C4-2B (cell line): ENCODE results near the gene ANKRD33B.

ENCODE experiments used
- ZFX ChIP-seq: fragments of 450-650 bp; IDR thresholded peaks from 2 replicates; pipeline ENCODE4 v1.6.1; 2017
- TF ChIP-seq, protein P1 (sequence below): fragments of 450-650 bp; conservative IDR thresholded peaks from 2 replicates; pipeline ENCODE4 v1.5.1; 2017; ENCODE audit warnings: mild to moderate bottlenecking

DNA sequence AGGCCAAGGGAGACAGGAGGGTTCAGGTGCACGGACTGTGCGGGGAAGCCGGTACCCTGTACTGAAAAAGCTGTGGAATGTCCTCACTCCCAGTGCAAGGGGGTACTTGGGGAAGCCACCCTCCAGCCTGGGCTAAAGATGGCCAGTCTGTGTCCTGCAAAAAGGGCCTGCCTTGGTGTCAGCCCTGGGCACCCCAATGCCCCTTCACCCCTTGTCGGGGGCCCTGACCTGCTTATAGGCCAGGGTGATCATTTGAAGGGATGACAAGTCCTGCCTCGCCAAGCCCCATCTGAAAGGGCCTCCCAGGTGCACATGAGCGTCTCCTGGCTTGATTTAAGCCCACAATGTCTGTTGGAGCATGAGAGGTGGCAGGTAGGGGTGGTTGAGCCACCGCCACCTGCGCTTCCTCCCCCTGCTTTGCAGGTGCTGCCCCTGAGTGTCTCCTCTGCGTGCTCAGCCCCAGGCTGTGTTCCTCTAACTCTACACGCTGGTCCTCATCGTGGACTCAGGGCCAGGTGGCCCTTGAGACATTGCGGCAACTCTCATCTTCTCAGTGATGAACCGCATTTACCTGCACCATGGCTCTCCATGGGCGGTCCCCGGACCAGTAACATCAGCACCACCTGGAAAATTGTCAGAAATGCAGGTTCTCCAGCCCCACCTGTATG is 97.0 kb downstream of the ANKRD33B start:
- TF ChIP-seq, protein P1, sequence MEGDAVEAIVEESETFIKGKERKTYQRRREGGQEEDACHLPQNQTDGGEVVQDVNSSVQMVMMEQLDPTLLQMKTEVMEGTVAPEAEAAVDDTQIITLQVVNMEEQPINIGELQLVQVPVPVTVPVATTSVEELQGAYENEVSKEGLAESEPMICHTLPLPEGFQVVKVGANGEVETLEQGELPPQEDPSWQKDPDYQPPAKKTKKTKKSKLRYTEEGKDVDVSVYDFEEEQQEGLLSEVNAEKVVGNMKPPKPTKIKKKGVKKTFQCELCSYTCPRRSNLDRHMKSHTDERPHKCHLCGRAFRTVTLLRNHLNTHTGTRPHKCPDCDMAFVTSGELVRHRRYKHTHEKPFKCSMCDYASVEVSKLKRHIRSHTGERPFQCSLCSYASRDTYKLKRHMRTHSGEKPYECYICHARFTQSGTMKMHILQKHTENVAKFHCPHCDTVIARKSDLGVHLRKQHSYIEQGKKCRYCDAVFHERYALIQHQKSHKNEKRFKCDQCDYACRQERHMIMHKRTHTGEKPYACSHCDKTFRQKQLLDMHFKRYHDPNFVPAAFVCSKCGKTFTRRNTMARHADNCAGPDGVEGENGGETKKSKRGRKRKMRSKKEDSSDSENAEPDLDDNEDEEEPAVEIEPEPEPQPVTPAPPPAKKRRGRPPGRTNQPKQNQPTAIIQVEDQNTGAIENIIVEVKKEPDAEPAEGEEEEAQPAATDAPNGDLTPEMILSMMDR, result no peak
- TF ChIP-seq ZFX, result no peak
